HEK293 (cell line): Measurements from ENCODE around the gene TAF8.

Source experiments
- CTCF ChIA-PET: fragments of 350-600 bp; formaldehyde crosslinking; extraction: SDS; loops from one replicate; lab custom pipeline; 2021; ENCODE audit warnings: antibody characterized with exemption; lab: Yijun Ruan, JAX
- POLR2A ChIA-PET: fragments of 300-600 bp; formaldehyde crosslinking; extraction: SDS; loops from one replicate; lab custom pipeline; 2020; ENCODE audit warnings: antibody characterized with exemption, inconsistent platforms; lab: Yijun Ruan, JAX
- H3K27ac ChIP-seq: fragments of 200-500 bp; sonication (Bioruptor generic); 2 replicates; pipeline ENCODE4 v1.5.1; 2014; ENCODE audit warnings: low read depth, low read length, control low read depth, inconsistent platforms; ENCODE audit errors: extremely low read depth
- H3K36me3 ChIP-seq, 2 experiments: fragments of 200-500 bp in 1 of 2; sonication (Bioruptor generic) in 1 of 2; 1 replicate in 1 of 2; 2 replicates in 1 of 2; pipeline ENCODE4 v1.5.1; 2014 to 2017; ENCODE audit warnings: inconsistent platforms in 2 of 2, low read length in 2 of 2; ENCODE audit not compliant: control insufficient read depth in 2 of 2, insufficient read depth in 1 of 2
- H3K4me1 ChIP-seq: fragments of 200-500 bp; sonication (Bioruptor generic); 2 replicates; pipeline ENCODE4 v1.5.1; 2014; ENCODE audit warnings: mild to moderate bottlenecking, low read length, inconsistent platforms; ENCODE audit not compliant: control insufficient read depth, insufficient read depth
- H3K4me3 ChIP-seq: 2 replicates; pipeline ENCODE4 v1.5.1; 2011; ENCODE audit warnings: low read depth, mild to moderate bottlenecking, control low read depth, low read length, moderate library complexity
- H3K9me3 ChIP-seq: fragments of 200-500 bp; sonication (Bioruptor generic); 2 replicates; pipeline ENCODE4 v1.5.1; 2014; ENCODE audit warnings: low read depth, low read length, inconsistent platforms; ENCODE audit not compliant: control insufficient read depth, insufficient read depth
- CTCF ChIP-seq: fragments of 450-650 bp; formaldehyde crosslinking; IDR thresholded peaks from 2 replicates; pipeline ENCODE4 v1.5.1; 2016; ENCODE audit warnings: missing biosample characterization, missing genetic modification characterization
- GLI4 ChIP-seq: fragments of 450-650 bp; formaldehyde crosslinking; IDR thresholded peaks from 2 replicates; pipeline ENCODE4 v1.5.1; 2016; ENCODE audit warnings: missing biosample characterization, missing genetic modification characterization
- HIC1 ChIP-seq: fragments of 450-650 bp; formaldehyde crosslinking; IDR thresholded peaks from 2 replicates; pipeline ENCODE4 v1.5.1; 2016; ENCODE audit warnings: missing biosample characterization, missing genetic modification characterization
- IKZF3 ChIP-seq: fragments of 450-650 bp; IDR thresholded peaks from 2 replicates; pipeline ENCODE4 v1.5.0; 2018; ENCODE audit warnings: missing biosample characterization, mild to moderate bottlenecking, missing genetic modification characterization, moderate library complexity
- KLF10 ChIP-seq: fragments of 450-650 bp; IDR thresholded peaks from 2 replicates; pipeline ENCODE4 v1.5.1; 2018; ENCODE audit warnings: missing biosample characterization, mild to moderate bottlenecking, missing genetic modification characterization
- KLF9 ChIP-seq: fragments of 450-650 bp; formaldehyde crosslinking; IDR thresholded peaks from 2 replicates; pipeline ENCODE4 v1.5.1; 2016; ENCODE audit warnings: missing biosample characterization, missing genetic modification characterization, low read depth
- OVOL3 ChIP-seq: fragments of 450-650 bp; formaldehyde crosslinking; IDR thresholded peaks from 2 replicates; pipeline ENCODE4 v1.5.1; 2016; ENCODE audit warnings: missing biosample characterization, missing genetic modification characterization
- TRIM28 ChIP-seq: IDR thresholded peaks from 2 replicates; pipeline ENCODE4 v1.6.1; 2011; ENCODE audit warnings: low read length, control low read depth, borderline replicate concordance
- TSHZ1 ChIP-seq: fragments of 450-650 bp; formaldehyde crosslinking; IDR thresholded peaks from 2 replicates; pipeline ENCODE4 v1.5.1; 2016; ENCODE audit warnings: missing biosample characterization, missing genetic modification characterization, borderline replicate concordance
- YY1 ChIP-seq: fragments of 450-650 bp; formaldehyde crosslinking; IDR thresholded peaks from 2 replicates; pipeline ENCODE4 v1.5.1; 2018; ENCODE audit warnings: missing biosample characterization, missing genetic modification characterization
- ZFP69B ChIP-seq: fragments of 450-650 bp; formaldehyde crosslinking; IDR thresholded peaks from 2 replicates; pipeline ENCODE4 v1.5.1; 2016; ENCODE audit warnings: missing biosample characterization, missing genetic modification characterization
- ZNF121 ChIP-seq: fragments of 450-650 bp; formaldehyde crosslinking; IDR thresholded peaks from 2 replicates; pipeline ENCODE4 v1.5.1; 2016; ENCODE audit warnings: missing biosample characterization, missing genetic modification characterization
- ZNF169 ChIP-seq: fragments of 450-650 bp; formaldehyde crosslinking; IDR thresholded peaks from 2 replicates; pipeline ENCODE4 v1.5.1; 2016; ENCODE audit warnings: missing biosample characterization, missing genetic modification characterization
- ZNF324 ChIP-seq: fragments of 450-650 bp; formaldehyde crosslinking; IDR thresholded peaks from 2 replicates; pipeline ENCODE4 v1.5.1; 2016; ENCODE audit warnings: missing biosample characterization, missing genetic modification characterization
- ZNF366 ChIP-seq: fragments of 450-650 bp; formaldehyde crosslinking; conservative IDR thresholded peaks from 2 replicates; pipeline ENCODE4 v1.5.1; 2016; ENCODE audit warnings: missing biosample characterization, missing genetic modification characterization
- ZNF560 ChIP-seq: fragments of 450-650 bp; formaldehyde crosslinking; IDR thresholded peaks from 2 replicates; pipeline ENCODE4 v1.5.1; 2017; ENCODE audit warnings: missing biosample characterization, missing genetic modification characterization, borderline replicate concordance
- ZNF571 ChIP-seq: fragments of 450-650 bp; formaldehyde crosslinking; IDR thresholded peaks from 2 replicates; pipeline ENCODE4 v1.5.0; 2017; ENCODE audit warnings: missing biosample characterization, missing genetic modification characterization
- ZNF610 ChIP-seq: fragments of 450-650 bp; formaldehyde crosslinking; IDR thresholded peaks from 2 replicates; pipeline ENCODE4 v1.5.1; 2016; ENCODE audit warnings: missing biosample characterization, missing genetic modification characterization, borderline replicate concordance
- ZNF660 ChIP-seq: fragments of 450-650 bp; IDR thresholded peaks from 2 replicates; pipeline ENCODE4 v1.5.1; 2018; ENCODE audit warnings: missing biosample characterization, mild to moderate bottlenecking, missing genetic modification characterization
- ZNF768 ChIP-seq: fragments of 450-650 bp; formaldehyde crosslinking; IDR thresholded peaks from 2 replicates; pipeline ENCODE4 v1.5.1; 2018; ENCODE audit warnings: missing biosample characterization, mild to moderate bottlenecking, missing genetic modification characterization

The TAF8 gene

GRCh38 chr6:42104804-42105125 is 54.4 kb downstream of the TAF8 start:
- Histone ChIP-seq H3K36me3 (no peaks in the 10 kb centered on the region), H3K4me3 (no peak overlapping the region), H3K9me3 (no peaks in the 10 kb centered on the region), H3K27ac (no peak overlapping the region), H3K4me1 (no peaks in the 10 kb centered on the region)
- ChIA-PET CTCF (interaction anchor here (0.5 to 3.1 kb wide), 3 partner anchors 10 to 434 kb away, joined by 3 to 7 read pairs (median 4); no protein-coding TSS in a partner anchor), POLR2A (no interaction called here)
- TF ChIP-seq ZNF660 (no peak), YY1 (tag by site-specific recombination) (no peak), CTCF (no peak), ZNF324 (tag by site-specific recombination) (no peak), ZNF169 (tag by site-specific recombination) (no peak), TSHZ1 (tag by site-specific recombination) (no peak), ZFP69B (tag by site-specific recombination) (no peak)

- POLR2A ChIA-PET = no interaction called here
- Histone ChIP-seq H3K4me3 (no peak overlapping the region), H3K9me3 (no peaks in the 10 kb centered on the region), H3K36me3 (no peaks in the 10 kb centered on the region), H3K4me1 (no peaks in the 10 kb centered on the region), H3K27ac (no peak overlapping the region)
- TF ChIP-seq TRIM28 = no peak
- no peak for TF ChIP-seq OVOL3 (tag by site-specific recombination)
- no peak for TF ChIP-seq ZNF610 (tag by site-specific recombination)
- no peak for TF ChIP-seq KLF9 (tag by site-specific recombination)
- TF ChIP-seq ZNF366 = no peak
- TF ChIP-seq ZNF121 = no peak
- CTCF ChIA-PET = interaction anchor here (0.5 to 3.1 kb wide), 3 partner anchors 10 to 433 kb away, joined by 3 to 7 read pairs (median 4); no protein-coding TSS in a partner anchor
Observed at GRCh38 chr6:42105156-42105648, 54.9 kb downstream of the TAF8 start.

- H3K36me3 ChIP-seq = no peaks in the 10 kb centered on the region
- POLR2A ChIA-PET = no interaction called here
- H3K9me3 ChIP-seq = no peaks in the 10 kb centered on the region
- no peak for TF ChIP-seq IKZF3
- TF ChIP-seq HIC1 = no peak
- TF ChIP-seq ZNF560 (tag by site-specific recombination) = no peak
- 0 out of 2 replicates have a peak, but pooled peaks have one; percentile 38 for TF ChIP-seq GLI4 (tag by site-specific recombination)
- no peak for TF ChIP-seq ZNF768 (tag by site-specific recombination)
- TF ChIP-seq ZNF571 (tag by site-specific recombination) = no peak
- TF ChIP-seq KLF10 (tag by site-specific recombination) = no peak
- CTCF ChIA-PET = interaction anchor here (3.1 kb wide), 1 partner anchor 11 kb away, joined by 7 read pairs; no protein-coding TSS in a partner anchor
- no peak overlapping the region for H3K4me3 ChIP-seq
- no peak overlapping the region for H3K27ac ChIP-seq
- H3K4me1 ChIP-seq = no peaks in the 10 kb centered on the region
Observed at GRCh38 chr6:42105709-42106108, 55.4 kb downstream of the TAF8 start.
